OCI-LY7 (cell line): ENCODE results near the gene MTUS2.

Experiments used
- EZH2phosphoT487 ChIP-seq: fragments of 200-600 bp; sonication (generic); IDR thresholded peaks from 2 replicates; pipeline ENCODE4 v1.6.1; 2018; ENCODE audit warnings: low read depth, borderline replicate concordance, mild to moderate bottlenecking, mixed run types, antibody characterized with exemption, low read length, moderate library complexity, mixed read lengths
- TF ChIP-seq, protein P1 (sequence below): fragments of 200-600 bp; sonication (generic); conservative IDR thresholded peaks from 2 replicates; pipeline ENCODE4 v1.5.1; 2014; ENCODE audit warnings: mild to moderate bottlenecking, antibody characterized with exemption, low read length, moderate library complexity, mixed read lengths

DNA sequence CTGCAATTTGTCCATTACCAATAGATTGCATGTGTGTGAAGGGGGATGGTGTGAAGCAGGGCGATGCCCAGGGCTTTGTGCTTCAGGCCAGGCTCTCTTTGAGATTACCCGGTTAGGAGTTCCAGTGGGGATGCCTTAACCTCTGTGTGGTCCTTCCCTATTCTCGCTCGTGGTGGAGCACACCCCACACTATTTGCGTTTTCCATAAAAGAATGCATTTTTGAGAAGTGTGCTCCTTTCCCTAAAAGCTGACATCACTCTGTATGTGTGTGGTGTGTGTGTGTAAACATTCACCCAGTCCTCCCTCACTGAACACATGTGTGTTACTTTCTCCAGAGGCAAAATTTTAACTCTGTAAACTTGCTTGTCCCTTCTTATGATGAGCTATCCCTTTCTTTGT is 467.1 kb downstream of the MTUS2 start:
- TF ChIP-seq, protein P1, sequence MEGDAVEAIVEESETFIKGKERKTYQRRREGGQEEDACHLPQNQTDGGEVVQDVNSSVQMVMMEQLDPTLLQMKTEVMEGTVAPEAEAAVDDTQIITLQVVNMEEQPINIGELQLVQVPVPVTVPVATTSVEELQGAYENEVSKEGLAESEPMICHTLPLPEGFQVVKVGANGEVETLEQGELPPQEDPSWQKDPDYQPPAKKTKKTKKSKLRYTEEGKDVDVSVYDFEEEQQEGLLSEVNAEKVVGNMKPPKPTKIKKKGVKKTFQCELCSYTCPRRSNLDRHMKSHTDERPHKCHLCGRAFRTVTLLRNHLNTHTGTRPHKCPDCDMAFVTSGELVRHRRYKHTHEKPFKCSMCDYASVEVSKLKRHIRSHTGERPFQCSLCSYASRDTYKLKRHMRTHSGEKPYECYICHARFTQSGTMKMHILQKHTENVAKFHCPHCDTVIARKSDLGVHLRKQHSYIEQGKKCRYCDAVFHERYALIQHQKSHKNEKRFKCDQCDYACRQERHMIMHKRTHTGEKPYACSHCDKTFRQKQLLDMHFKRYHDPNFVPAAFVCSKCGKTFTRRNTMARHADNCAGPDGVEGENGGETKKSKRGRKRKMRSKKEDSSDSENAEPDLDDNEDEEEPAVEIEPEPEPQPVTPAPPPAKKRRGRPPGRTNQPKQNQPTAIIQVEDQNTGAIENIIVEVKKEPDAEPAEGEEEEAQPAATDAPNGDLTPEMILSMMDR = no peak
- no peak for TF ChIP-seq EZH2phosphoT487
